Osteoblast (primary cell): ENCODE results near the gene INPP5A. TPM values are rescaled to one million over a fixed set of nuclear protein-coding genes. Genes with fewer than 3 reads are reported as not detected.

Experiments used
- DNase-seq: peaks from one replicate; pipeline ENCODE4 v3.0.0; 2011; ENCODE audit warnings: low spot score, mixed read lengths; ENCODE audit not compliant: insufficient read length; ENCODE audit errors: missing footprints
- H2AFZ ChIP-seq: 2 replicates; pipeline ENCODE4 v1.6.0; 2011; ENCODE audit warnings: mild to moderate bottlenecking, low read length
- H3K27ac ChIP-seq: 2 replicates; pipeline ENCODE4 v1.5.1; 2011; ENCODE audit warnings: mild to moderate bottlenecking, low read depth, low read length, moderate library complexity
- H3K27me3 ChIP-seq: 2 replicates; pipeline ENCODE4 v1.6.0; 2012; ENCODE audit warnings: mild to moderate bottlenecking, control low read depth, inconsistent platforms, low read length, moderate library complexity; ENCODE audit not compliant: insufficient read depth
- H3K36me3 ChIP-seq: 2 replicates; pipeline ENCODE4 v1.5.1; 2011; ENCODE audit warnings: mild to moderate bottlenecking, low read length, control low read depth, moderate library complexity; ENCODE audit not compliant: insufficient read depth
- H3K4me1 ChIP-seq: 2 replicates; pipeline ENCODE4 v1.5.1; 2011; ENCODE audit warnings: mild to moderate bottlenecking, low read length, control low read depth, moderate library complexity; ENCODE audit not compliant: insufficient read depth
- H3K4me2 ChIP-seq: 2 replicates; pipeline ENCODE4 v1.6.0; 2011; ENCODE audit warnings: mild to moderate bottlenecking, low read length; ENCODE audit not compliant: insufficient read depth
- H3K4me3 ChIP-seq: fragments of 200-600 bp; sonication (generic); 3 replicates; pipeline ENCODE4 v1.5.1; 2012; ENCODE audit warnings: mild to moderate bottlenecking, low read length, inconsistent platforms; ENCODE audit not compliant: insufficient read depth
- H3K79me2 ChIP-seq: 2 replicates; pipeline ENCODE4 v1.6.0; 2012; ENCODE audit warnings: mild to moderate bottlenecking, low read length, control low read depth, inconsistent platforms; ENCODE audit not compliant: insufficient read depth
- H3K9me3 ChIP-seq: 2 replicates; pipeline ENCODE4 v1.5.1; 2011; ENCODE audit warnings: low read depth, low read length, control low read depth
- H4K20me1 ChIP-seq: 2 replicates; pipeline ENCODE4 v1.6.0; 2012; ENCODE audit warnings: mild to moderate bottlenecking, low read length, control low read depth; ENCODE audit not compliant: insufficient read depth
- total RNA-seq: library from RNA; depleted of rRNA; stranded (reverse); fragments of >200 nt; gene quantifications from 2 replicates; pipeline ENCODE4 v1.2.3, GENCODE V29; 2012
- TF ChIP-seq, protein P1 (sequence below): IDR thresholded peaks from 2 replicates; pipeline ENCODE4 v1.5.1; 2011; ENCODE audit warnings: mild to moderate bottlenecking, low read depth, low read length, moderate library complexity; ENCODE audit errors: extremely low read depth

The INPP5A gene
- total RNA-seq, 1 donor: 22.8 TPM

DNA sequence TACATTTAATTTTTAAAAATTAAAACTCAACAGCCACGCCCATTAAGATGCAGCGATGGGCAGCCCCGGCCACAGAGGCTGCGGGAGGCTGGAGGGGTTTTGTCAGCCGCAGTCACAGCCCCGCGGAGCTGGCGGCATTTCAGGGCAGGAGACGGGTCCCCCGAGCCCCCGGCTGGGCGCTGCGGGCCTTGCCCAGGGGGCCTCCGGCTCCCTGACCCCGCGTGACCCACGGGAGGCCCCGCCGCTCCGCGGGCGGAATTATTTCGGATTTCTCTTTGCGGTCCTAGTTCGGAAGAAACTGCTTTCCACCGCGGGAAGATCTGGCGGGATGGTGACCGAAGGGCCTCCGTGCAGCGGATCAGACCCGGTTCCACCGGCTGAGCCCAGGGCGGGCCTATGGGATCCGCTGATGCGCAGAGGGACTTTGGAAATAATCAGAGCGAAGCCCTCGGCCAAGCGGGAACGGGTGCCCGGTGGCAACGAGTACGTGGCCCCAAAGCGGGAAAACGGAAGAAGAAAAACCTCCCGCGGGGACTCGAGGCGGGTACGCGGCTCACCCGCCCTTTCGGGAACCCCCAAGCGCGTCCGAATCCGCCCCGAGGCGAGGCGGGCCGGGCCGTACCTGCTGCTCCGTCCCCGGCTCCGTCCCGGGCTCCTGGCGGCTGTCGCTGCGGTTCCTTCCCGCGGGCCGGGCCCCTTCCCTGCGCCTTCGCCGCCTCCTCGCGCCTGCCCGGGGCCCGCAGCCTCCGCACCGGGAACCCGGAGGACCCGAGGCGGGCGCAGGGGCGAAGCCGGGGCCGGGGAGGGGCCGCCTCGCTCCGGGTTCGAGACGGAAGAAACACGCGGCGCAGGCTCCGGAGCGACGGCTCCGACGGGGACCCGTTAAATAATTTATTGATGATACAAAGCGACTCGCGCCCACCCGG is 246.6 kb downstream of the INPP5A start:
- TF ChIP-seq, protein P1, sequence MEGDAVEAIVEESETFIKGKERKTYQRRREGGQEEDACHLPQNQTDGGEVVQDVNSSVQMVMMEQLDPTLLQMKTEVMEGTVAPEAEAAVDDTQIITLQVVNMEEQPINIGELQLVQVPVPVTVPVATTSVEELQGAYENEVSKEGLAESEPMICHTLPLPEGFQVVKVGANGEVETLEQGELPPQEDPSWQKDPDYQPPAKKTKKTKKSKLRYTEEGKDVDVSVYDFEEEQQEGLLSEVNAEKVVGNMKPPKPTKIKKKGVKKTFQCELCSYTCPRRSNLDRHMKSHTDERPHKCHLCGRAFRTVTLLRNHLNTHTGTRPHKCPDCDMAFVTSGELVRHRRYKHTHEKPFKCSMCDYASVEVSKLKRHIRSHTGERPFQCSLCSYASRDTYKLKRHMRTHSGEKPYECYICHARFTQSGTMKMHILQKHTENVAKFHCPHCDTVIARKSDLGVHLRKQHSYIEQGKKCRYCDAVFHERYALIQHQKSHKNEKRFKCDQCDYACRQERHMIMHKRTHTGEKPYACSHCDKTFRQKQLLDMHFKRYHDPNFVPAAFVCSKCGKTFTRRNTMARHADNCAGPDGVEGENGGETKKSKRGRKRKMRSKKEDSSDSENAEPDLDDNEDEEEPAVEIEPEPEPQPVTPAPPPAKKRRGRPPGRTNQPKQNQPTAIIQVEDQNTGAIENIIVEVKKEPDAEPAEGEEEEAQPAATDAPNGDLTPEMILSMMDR: no peak
- H3K4me3 ChIP-seq: no peak overlapping the region

DNA sequence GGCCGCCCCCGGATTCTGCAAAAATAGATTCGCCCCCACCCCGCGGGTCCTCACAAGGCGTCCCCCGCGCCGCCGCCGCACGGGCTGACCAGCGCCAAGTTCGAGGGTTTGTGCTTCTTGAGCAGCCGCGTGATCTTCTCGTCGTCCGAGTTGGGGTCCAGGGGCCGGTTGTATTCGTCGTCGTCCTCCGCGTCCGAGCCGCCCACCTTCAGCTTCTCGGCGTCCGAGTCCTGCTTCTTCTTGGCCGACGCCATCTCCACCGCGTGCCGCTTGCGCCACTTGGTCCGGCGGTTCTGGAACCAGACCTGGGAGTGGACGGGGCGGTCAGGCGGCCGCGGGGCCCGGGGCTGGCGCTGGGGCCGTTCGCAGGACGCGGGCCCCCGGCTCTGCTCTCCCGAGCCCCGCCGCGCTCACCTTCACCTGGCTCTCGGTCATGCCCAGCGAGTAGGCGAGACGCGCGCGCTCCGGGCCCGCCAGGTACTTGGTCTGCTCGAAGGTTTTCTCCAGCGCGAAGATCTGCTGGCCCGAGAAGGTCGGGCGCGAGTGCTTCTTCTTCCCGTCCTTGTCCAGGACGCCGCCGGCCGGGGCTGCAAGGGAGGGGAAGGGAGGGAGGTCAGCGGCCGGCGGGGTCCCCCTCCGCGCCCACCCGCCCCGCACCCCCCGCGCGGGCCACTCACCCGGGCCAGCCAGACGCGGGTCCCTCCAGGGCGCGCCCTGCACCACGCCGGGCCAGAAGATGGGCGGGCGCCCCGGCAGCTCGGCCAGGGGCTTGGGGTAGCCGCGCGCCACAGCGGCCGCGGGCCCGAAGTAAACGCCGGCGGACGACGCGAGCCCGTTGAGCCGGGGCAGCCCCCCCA is 247.5 kb downstream of the INPP5A start:
- no peak overlapping the region for H3K27ac ChIP-seq
- no peak overlapping the region for H2AFZ ChIP-seq
- H4K20me1 ChIP-seq: no peaks in the 10 kb centered on the region
- H3K9me3 ChIP-seq: no peaks in the 10 kb centered on the region
- peaks cover 56% of the 10 kb centered on the region for H3K27me3 ChIP-seq
- no peaks in the 10 kb centered on the region for H3K4me1 ChIP-seq
- DNase-seq: peak; percentile 94
- H3K4me3 ChIP-seq: no peak overlapping the region
- H3K4me2 ChIP-seq: no peak overlapping the region
- no peaks in the 10 kb centered on the region for H3K79me2 ChIP-seq
- TF ChIP-seq, protein P1: no peak
- peaks cover 4% of the 10 kb centered on the region for H3K36me3 ChIP-seq

More for the DNA sequence above, 246.6 kb downstream of the INPP5A start:
- Histone ChIP-seq H3K27ac (no peak overlapping the region), H3K36me3 (peaks cover 4% of the 10 kb centered on the region), H3K27me3 (peaks cover 47% of the 10 kb centered on the region), H2AFZ (no peak overlapping the region), H3K4me2 (no peak overlapping the region), H3K9me3 (no peaks in the 10 kb centered on the region), H3K79me2 (no peaks in the 10 kb centered on the region), H3K4me1 (no peaks in the 10 kb centered on the region), H4K20me1 (no peaks in the 10 kb centered on the region)
- DNase-seq: peak; percentile 93

DNA sequence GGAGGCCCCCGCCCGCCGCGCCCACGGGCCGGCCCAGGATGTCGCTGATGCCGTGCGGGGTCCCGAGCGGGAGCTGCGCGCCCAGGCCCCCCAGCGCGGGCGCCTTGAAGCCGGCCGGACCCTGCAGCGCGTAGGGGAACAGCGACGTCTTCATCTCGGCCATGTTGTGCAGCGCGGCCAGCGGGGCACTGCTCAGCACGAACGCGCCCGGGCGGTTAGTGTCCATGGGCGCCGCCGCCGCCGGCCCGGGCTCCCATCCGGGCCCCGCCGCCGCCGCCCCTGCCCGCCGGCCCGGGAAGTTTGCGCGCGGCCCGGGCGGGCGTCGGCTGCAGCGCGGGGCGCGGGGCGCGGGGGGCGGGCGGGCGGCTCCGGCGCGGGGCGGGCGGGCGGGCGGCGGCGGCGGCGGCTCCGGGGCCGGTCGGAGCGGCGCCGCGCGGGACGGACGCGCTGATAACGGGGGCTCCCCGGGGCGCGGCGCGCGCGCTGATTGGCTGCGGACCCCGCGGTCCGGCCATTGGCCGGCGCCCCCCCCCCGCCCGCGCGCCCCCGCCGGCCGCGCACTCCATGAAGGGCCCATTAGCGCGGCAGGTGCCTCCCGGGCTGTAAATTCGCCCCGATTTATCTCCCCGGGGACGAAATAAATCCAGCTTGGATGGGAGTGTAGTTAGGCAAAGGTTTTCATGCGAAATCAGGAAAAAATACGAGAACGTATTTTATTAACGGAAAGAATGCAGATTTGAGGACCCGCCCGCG is 248.3 kb downstream of the INPP5A start, which contains the start of gene NKX6-2:
TSS of gene NKX6-2 (minus strand) at position 425 of the 753 bp plus-strand sequence. CDS start at position 226, 199 bp downstream.
- peaks cover 57% of the 10 kb centered on the region for H3K27me3 ChIP-seq
- H3K27ac ChIP-seq: no peak within 1 kb of the TSS
- TF ChIP-seq, protein P1: no peak
- no peaks in the 10 kb centered on the region for H3K9me3 ChIP-seq
- H3K4me2 ChIP-seq: no peak within 1 kb of the TSS
- H3K4me1 ChIP-seq: no peaks in the 10 kb centered on the region
- peaks cover 4% of the 10 kb centered on the region for H3K36me3 ChIP-seq
- peak; percentile 95 for DNase-seq
- no peaks in the 10 kb centered on the region for H4K20me1 ChIP-seq
- H3K4me3 ChIP-seq: no peak within 1 kb of the TSS
- no peaks in the 10 kb centered on the region for H3K79me2 ChIP-seq
- no peak within 1 kb of the TSS for H2AFZ ChIP-seq
